Activated naive CD4-positive, alpha-beta T cell treated with anti-CD3 and anti-CD28 coated beads, Interleukin-2, amount 10 ng/mL, durations not matched to agents 7 days and 5 days (primary cell): ENCODE measurements around the gene KCNT2.

Source experiments
- CTCF ChIA-PET: fragments of 350-600 bp; sonication (Branson Sonifier 250); formaldehyde crosslinking; loops from one replicate; lab custom pipeline; 2021; ENCODE audit warnings: antibody characterized with exemption; lab: Charles Lee
- DNase-seq: peaks from one replicate; pipeline ENCODE4 v3.0.0-alpha.2; 2020
- H3K27ac Mint-ChIP-seq: one replicate; pipeline ENCODE4 v1.8.0; 2021; ENCODE audit warnings: mild to moderate bottlenecking, moderate library complexity, mixed read lengths
- H3K27me3 Mint-ChIP-seq: one replicate; pipeline ENCODE4 v1.8.0; 2021; ENCODE audit warnings: mild to moderate bottlenecking, mixed read lengths
- H3K36me3 Mint-ChIP-seq: one replicate; pipeline ENCODE4 v1.8.0; 2021; ENCODE audit warnings: mixed read lengths
- H3K4me1 Mint-ChIP-seq: one replicate; pipeline ENCODE4 v1.8.0; 2021; ENCODE audit warnings: mixed read lengths
- H3K4me3 Mint-ChIP-seq: one replicate; pipeline ENCODE4 v1.8.0; 2021; ENCODE audit warnings: mild to moderate bottlenecking, moderate library complexity, mixed read lengths
- H3K9me3 Mint-ChIP-seq: one replicate; pipeline ENCODE4 v1.8.0; 2021; ENCODE audit warnings: mixed read lengths

KCNT2 gene

DNA sequence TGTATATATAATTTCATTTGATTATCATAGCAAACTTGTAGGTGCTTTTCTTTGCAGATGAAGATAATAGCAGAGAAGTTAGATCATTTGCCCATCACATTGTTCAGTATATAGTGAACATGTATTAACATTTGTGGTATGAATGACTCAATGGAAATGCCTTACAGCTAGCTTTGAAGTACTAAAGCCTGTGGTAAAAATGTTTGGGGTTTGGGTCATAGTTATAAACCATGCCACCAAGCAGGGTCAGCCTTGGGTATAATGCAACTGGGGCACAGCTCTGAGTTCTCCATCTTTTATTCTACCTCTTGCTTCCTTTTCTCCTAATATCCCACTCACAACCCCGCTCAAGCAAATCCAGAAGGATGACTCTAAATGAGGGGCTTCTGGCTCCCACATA is 141.6 kb downstream of the KCNT2 start:
- H3K4me3 Mint-ChIP-seq = no peak overlapping the region
- no peaks in the 10 kb centered on the region for H3K27me3 Mint-ChIP-seq
- H3K4me1 Mint-ChIP-seq = no peaks in the 10 kb centered on the region
- no peak overlapping the region for H3K27ac Mint-ChIP-seq
- DNase-seq = no peak
- no peaks in the 10 kb centered on the region for H3K36me3 Mint-ChIP-seq
- CTCF ChIA-PET = no interaction called here
- H3K9me3 Mint-ChIP-seq = no peaks in the 10 kb centered on the region

DNA sequence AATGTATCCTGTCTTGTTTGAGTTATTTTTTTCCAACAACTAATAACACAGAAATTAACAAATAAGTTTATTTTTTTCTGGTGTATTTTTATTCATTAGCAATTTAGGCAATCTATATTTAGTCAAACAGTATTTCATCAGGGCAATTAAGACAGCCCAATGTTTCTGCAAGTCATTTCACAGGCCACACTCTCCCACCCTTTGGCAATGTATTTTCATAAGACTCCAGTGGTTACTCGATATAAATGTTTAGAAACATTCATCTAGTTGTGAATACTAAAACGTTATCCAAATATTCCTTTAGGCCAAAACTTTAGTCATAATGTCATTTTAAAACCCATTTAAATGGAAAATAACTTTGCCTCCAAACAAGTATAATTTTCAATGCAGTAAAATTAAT is 142.1 kb downstream of the KCNT2 start:
- Mint-ChIP-seq H3K9me3 (no peaks in the 10 kb centered on the region), H3K27ac (no peak overlapping the region), H3K36me3 (no peaks in the 10 kb centered on the region), H3K4me1 (no peaks in the 10 kb centered on the region), H3K4me3 (no peak overlapping the region), H3K27me3 (no peaks in the 10 kb centered on the region)
- CTCF ChIA-PET = no interaction called here
- no peak for DNase-seq

DNA sequence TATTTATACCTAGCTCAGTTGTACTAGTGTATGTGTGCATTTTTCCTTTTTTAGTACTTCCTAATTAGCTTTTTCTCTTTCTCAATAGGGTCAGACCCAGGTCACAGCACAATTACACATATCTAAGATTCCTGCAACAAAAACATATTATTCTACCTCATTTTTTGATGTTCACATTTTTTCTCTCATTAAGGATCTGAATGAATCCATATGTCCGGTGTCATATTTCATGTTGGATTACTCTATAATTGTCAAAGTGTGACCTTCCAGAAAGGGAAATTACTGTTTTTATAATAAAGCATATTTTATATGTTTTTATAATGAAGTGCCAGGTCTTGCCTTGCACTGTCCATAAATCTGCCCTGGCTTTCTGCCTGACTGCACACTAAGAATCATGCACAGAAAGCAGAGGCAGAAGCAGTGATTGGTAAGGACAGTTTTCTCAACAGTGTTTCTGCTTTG is 143.7 kb downstream of the KCNT2 start:
- Mint-ChIP-seq H3K36me3 (no peaks in the 10 kb centered on the region), H3K27ac (no peak overlapping the region), H3K27me3 (no peaks in the 10 kb centered on the region), H3K9me3 (no peaks in the 10 kb centered on the region), H3K4me1 (no peaks in the 10 kb centered on the region), H3K4me3 (no peak overlapping the region)
- no peak for DNase-seq
- CTCF ChIA-PET = no interaction called here

DNA sequence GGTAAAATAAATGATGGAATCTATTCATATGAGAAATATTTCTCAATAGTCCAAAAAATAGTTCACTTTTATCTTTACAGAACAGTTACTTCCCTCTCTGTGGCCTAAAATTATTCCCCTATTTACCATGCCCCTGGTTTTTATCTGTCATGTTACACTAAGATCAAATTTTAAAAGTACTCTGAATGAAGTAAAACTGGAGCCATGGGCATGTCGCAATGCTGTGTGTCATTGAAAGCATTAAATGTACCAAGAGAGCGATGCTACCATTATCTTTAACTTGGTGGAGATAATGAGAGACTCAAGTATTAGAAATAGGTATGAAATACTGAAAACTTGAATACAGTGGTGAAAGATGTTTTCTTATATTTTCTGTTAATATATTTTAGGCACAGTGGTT is 146.2 kb downstream of the KCNT2 start:
- Mint-ChIP-seq H3K27ac (no peak overlapping the region), H3K9me3 (no peaks in the 10 kb centered on the region), H3K4me3 (no peak overlapping the region), H3K36me3 (no peaks in the 10 kb centered on the region), H3K4me1 (no peaks in the 10 kb centered on the region), H3K27me3 (no peaks in the 10 kb centered on the region)
- CTCF ChIA-PET = no interaction called here
- no peak for DNase-seq

DNA sequence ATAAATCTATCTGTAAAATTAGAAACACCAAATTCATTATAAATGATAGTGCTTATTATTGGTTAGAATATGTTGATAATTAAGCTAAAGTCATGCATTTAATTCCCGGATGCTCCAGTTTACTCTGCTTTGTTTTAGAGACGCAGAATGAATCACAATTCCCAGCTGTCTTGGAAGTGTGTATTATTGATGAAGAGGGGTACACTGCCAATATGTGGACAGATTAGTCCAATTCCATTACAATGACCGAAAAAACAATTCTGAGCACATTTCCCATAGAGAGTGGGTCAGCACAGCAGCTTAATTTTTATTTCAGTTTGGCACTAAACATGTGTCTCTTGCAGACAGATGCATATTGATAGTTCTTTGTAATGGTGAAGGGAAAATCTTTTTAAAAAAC is 146.7 kb downstream of the KCNT2 start:
- DNase-seq = no peak
- H3K4me1 Mint-ChIP-seq = no peaks in the 10 kb centered on the region
- no peaks in the 10 kb centered on the region for H3K9me3 Mint-ChIP-seq
- no peak overlapping the region for H3K27ac Mint-ChIP-seq
- no peaks in the 10 kb centered on the region for H3K36me3 Mint-ChIP-seq
- no peak overlapping the region for H3K4me3 Mint-ChIP-seq
- no peaks in the 10 kb centered on the region for H3K27me3 Mint-ChIP-seq
- CTCF ChIA-PET = no interaction called here

GRCh38 chr1:196459383-196459782 is 148.9 kb downstream of the KCNT2 start:
- no peaks in the 10 kb centered on the region for H3K36me3 Mint-ChIP-seq
- H3K27me3 Mint-ChIP-seq = no peaks in the 10 kb centered on the region
- no peaks in the 10 kb centered on the region for H3K4me1 Mint-ChIP-seq
- no peak overlapping the region for H3K27ac Mint-ChIP-seq
- CTCF ChIA-PET = no interaction called here
- no peak overlapping the region for H3K4me3 Mint-ChIP-seq
- H3K9me3 Mint-ChIP-seq = no peaks in the 10 kb centered on the region
- no peak for DNase-seq

DNA sequence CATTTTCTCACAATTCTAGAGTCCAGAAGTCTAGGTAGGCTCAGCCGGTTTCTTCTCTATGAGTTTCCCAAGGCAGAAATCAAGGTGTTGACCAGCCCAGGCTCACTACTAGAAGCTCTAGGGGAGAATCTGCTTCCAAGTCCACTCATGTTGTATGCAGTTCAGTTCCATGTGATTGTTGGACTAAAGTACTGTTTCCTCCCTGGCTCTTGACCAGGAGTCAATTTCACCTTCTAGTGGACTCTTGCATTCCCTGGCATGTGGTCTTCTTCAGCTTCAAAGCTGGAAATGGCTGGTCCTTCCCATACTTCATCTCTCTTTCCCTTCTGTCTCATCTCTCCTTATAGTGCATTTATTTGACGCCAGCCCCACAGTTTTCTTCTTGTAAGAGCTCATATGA is 153.4 kb downstream of the KCNT2 start:
- no peak overlapping the region for H3K4me3 Mint-ChIP-seq
- H3K36me3 Mint-ChIP-seq = no peaks in the 10 kb centered on the region
- H3K27ac Mint-ChIP-seq = no peak overlapping the region
- H3K27me3 Mint-ChIP-seq = no peaks in the 10 kb centered on the region
- DNase-seq = no peak
- H3K4me1 Mint-ChIP-seq = no peaks in the 10 kb centered on the region
- H3K9me3 Mint-ChIP-seq = no peaks in the 10 kb centered on the region
- CTCF ChIA-PET = no interaction called here

GRCh38 chr1:196451103-196451502 is 157.1 kb downstream of the KCNT2 start:
- DNase-seq = no peak
- H3K27me3 Mint-ChIP-seq = no peaks in the 10 kb centered on the region
- H3K9me3 Mint-ChIP-seq = no peaks in the 10 kb centered on the region
- H3K27ac Mint-ChIP-seq = no peak overlapping the region
- no peaks in the 10 kb centered on the region for H3K4me1 Mint-ChIP-seq
- no peak overlapping the region for H3K4me3 Mint-ChIP-seq
- CTCF ChIA-PET = no interaction called here
- no peaks in the 10 kb centered on the region for H3K36me3 Mint-ChIP-seq

- Mint-ChIP-seq H3K27ac (no peak overlapping the region), H3K36me3 (no peaks in the 10 kb centered on the region), H3K9me3 (no peaks in the 10 kb centered on the region), H3K4me1 (no peaks in the 10 kb centered on the region), H3K27me3 (no peaks in the 10 kb centered on the region), H3K4me3 (no peak overlapping the region)
- CTCF ChIA-PET = no interaction called here
- no peak for DNase-seq
Observed at GRCh38 chr1:196450143-196451095, 157.8 kb downstream of the KCNT2 start.

- DNase-seq = no peak
- CTCF ChIA-PET = no interaction called here
- no peaks in the 10 kb centered on the region for H3K36me3 Mint-ChIP-seq
- no peaks in the 10 kb centered on the region for H3K4me1 Mint-ChIP-seq
- H3K9me3 Mint-ChIP-seq = no peaks in the 10 kb centered on the region
- H3K4me3 Mint-ChIP-seq = no peak overlapping the region
- no peaks in the 10 kb centered on the region for H3K27me3 Mint-ChIP-seq
- no peak overlapping the region for H3K27ac Mint-ChIP-seq
Observed at GRCh38 chr1:196449460-196449859, 158.8 kb downstream of the KCNT2 start.

- no peak overlapping the region for H3K4me3 Mint-ChIP-seq
- CTCF ChIA-PET = no interaction called here
- no peak for DNase-seq
- H3K36me3 Mint-ChIP-seq = no peaks in the 10 kb centered on the region
- no peaks in the 10 kb centered on the region for H3K9me3 Mint-ChIP-seq
- H3K27ac Mint-ChIP-seq = no peak overlapping the region
- H3K27me3 Mint-ChIP-seq = no peaks in the 10 kb centered on the region
- no peaks in the 10 kb centered on the region for H3K4me1 Mint-ChIP-seq
Observed at GRCh38 chr1:196445775-196446174, 162.5 kb downstream of the KCNT2 start.

- H3K27me3 Mint-ChIP-seq = no peaks in the 10 kb centered on the region
- no peaks in the 10 kb centered on the region for H3K4me1 Mint-ChIP-seq
- H3K36me3 Mint-ChIP-seq = no peaks in the 10 kb centered on the region
- no peak overlapping the region for H3K4me3 Mint-ChIP-seq
- CTCF ChIA-PET = no interaction called here
- H3K27ac Mint-ChIP-seq = no peak overlapping the region
- H3K9me3 Mint-ChIP-seq = no peaks in the 10 kb centered on the region
- DNase-seq = no peak
Observed at GRCh38 chr1:196444634-196445033, 163.6 kb downstream of the KCNT2 start.

DNA sequence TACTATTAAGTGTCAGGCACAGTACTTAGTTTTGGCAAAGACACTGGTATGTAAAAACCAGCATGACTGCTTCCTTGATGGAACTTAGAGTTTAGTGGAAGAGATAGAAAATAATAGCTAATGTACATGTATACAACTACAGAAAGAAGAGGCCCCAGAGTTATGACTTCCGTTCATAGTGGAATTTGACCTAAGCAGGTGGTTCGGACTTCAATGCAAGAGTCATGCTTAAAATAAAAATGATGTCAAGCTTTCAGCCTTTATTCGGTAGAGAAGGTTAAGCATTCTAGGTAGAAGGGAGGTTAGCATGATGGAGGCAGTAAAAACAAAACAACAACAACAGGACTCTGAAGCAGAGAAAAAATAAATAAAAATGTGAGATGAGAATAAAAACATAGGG is 165.9 kb downstream of the KCNT2 start:
- H3K4me1 Mint-ChIP-seq = no peaks in the 10 kb centered on the region
- H3K27ac Mint-ChIP-seq = no peak overlapping the region
- no peaks in the 10 kb centered on the region for H3K9me3 Mint-ChIP-seq
- H3K4me3 Mint-ChIP-seq = no peak overlapping the region
- DNase-seq = no peak
- no peaks in the 10 kb centered on the region for H3K36me3 Mint-ChIP-seq
- no peaks in the 10 kb centered on the region for H3K27me3 Mint-ChIP-seq
- CTCF ChIA-PET = no interaction called here

DNA sequence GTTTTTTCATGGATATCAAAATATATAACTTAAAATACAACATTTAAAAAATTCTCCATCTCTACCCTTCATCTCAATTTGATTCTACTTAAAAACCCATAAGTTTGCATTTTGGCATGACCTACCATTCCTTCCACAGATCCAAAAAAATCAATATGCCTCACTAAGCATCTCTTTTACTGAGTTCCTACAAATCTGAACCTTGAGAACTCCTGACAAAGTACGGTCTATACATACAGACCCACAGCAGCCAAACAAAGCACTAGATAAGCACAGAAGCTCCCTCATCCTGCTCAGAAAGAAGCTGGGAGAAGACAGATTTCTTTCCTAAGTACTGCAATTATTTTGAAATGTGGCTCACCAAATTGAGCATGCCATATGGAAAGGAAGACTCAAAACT is 167.5 kb downstream of the KCNT2 start:
- CTCF ChIA-PET = no interaction called here

DNA sequence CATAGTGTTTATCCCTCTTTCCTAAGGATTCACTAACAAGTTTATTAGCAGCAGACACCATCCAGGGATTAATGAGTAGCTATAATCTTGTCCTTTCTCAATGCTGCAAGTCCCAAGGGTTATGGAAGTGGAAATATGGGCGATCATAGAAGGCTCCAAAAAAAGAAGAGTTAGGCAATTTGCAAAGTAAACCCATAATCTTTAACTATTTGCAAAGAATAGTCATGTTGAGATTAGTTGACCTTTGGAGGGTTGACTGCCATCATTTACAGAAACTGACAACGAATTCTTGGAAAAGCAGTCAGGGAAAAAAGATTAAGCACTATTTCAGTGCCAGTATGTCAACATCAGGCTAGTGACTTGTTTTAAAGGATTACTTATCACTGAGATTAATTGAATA is 169.9 kb downstream of the KCNT2 start:
- no peaks in the 10 kb centered on the region for H3K9me3 Mint-ChIP-seq
- H3K4me3 Mint-ChIP-seq = no peak overlapping the region
- DNase-seq = no peak
- no peak overlapping the region for H3K27ac Mint-ChIP-seq
- no peaks in the 10 kb centered on the region for H3K27me3 Mint-ChIP-seq
- CTCF ChIA-PET = no interaction called here
- no peaks in the 10 kb centered on the region for H3K36me3 Mint-ChIP-seq
- H3K4me1 Mint-ChIP-seq = no peaks in the 10 kb centered on the region

More for the DNA sequence above, 167.5 kb downstream of the KCNT2 start:
- Mint-ChIP-seq H3K36me3 (no peaks in the 10 kb centered on the region), H3K27me3 (no peaks in the 10 kb centered on the region), H3K27ac (no peak overlapping the region), H3K9me3 (no peaks in the 10 kb centered on the region), H3K4me1 (no peaks in the 10 kb centered on the region), H3K4me3 (no peak overlapping the region)
- DNase-seq = no peak
